ENCODE measurements around the gene SHMT2. TPM values are rescaled to one million over a fixed set of nuclear protein-coding genes. Genes with fewer than 3 reads are reported as not detected.

SHMT2 gene
- total and polyA plus RNA-seq, 8 donors, result 20.0 to 183 (median 55.5) TPM

- H3K4me1 ChIP-seq, result peaks cover 0 to 15% (median 8%) of the 10 kb centered on the region in 3 donors
- WGBS, 2 donors, result 3% methylated on average over 54 to 63 of the region's 63 CpGs
- no peaks in the 10 kb centered on the region for H3K36me3 ChIP-seq
- no peak for FAIRE-seq
- no peak overlapping the region for H3K27ac ChIP-seq
- TF ChIP-seq, protein P1, sequence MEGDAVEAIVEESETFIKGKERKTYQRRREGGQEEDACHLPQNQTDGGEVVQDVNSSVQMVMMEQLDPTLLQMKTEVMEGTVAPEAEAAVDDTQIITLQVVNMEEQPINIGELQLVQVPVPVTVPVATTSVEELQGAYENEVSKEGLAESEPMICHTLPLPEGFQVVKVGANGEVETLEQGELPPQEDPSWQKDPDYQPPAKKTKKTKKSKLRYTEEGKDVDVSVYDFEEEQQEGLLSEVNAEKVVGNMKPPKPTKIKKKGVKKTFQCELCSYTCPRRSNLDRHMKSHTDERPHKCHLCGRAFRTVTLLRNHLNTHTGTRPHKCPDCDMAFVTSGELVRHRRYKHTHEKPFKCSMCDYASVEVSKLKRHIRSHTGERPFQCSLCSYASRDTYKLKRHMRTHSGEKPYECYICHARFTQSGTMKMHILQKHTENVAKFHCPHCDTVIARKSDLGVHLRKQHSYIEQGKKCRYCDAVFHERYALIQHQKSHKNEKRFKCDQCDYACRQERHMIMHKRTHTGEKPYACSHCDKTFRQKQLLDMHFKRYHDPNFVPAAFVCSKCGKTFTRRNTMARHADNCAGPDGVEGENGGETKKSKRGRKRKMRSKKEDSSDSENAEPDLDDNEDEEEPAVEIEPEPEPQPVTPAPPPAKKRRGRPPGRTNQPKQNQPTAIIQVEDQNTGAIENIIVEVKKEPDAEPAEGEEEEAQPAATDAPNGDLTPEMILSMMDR (IDR thresholded peaks at IDR 0.05), result no peak
- DNase-seq, result no peak
- H3K27me3 ChIP-seq, result peaks cover 0 to 6% (median 0%) of the 10 kb centered on the region in 4 donors
- peak overlapping the region in 2 of 4 donors; percentile 47 to 59 for H3K4me3 ChIP-seq
- intact Hi-C loops (cut with DNase I), result loop anchor here in 1 of 3 donors (10.0 kb wide), 1 partner anchor 238 kb away; the partner anchor contains the start of genes GLI1 and INHBE
- H3K9me3 ChIP-seq, result no peaks in the 10 kb centered on the region
- no peak for ATAC-seq
Measured at GRCh38 chr12:57216921-57217879, 12.3 kb upstream of the SHMT2 start.

DNA sequence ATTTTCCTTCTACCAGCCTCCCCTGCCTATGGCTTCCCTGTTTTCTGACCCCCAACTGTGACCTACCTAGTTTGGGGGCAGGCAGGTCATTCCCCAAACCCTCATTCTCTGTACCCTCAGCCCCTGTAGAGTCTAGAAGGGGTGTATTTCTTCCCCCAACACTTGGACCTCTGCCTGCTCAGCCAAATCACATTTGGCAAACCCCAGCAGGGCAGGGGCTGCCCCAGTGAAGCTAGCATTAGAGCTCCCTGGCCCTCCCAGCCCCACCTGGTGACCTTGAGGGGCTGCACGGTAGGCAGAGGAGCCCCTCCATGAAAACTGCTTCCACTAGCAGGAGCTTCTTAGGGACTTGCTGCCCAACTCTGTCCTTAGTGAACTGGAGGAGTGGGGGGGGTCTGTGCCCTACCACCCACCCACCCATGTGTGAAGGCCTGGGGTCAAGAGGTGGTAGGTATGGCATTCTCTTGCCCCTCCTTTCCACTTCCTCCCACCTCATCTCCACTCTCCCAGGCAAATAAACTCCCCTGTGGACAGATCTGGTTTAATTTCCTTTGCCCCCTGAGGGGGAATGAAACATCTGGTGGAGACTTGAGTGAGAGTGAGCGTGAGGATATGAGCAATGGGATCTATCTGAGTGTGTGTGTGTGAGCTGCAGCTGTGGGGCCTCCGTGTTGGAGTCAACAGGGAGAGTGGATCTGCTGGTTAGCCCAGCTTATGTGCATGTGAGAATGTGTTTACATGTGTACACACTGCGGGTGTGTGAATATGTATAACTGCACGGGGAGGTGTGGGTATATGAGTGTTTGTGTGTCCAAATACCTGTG is 11.3 kb upstream of the SHMT2 start:
- FAIRE-seq (no peak), DNase-seq (no peak), ATAC-seq (no peak)
- Histone ChIP-seq H3K36me3 (no peaks in the 10 kb centered on the region), H3K4me1 (peaks cover 0 to 15% (median 8%) of the 10 kb centered on the region in 3 donors), H3K4me3 (no peak overlapping the region), H3K27ac (no peak overlapping the region), H3K27me3 (peaks cover 0 to 6% (median 0%) of the 10 kb centered on the region in 4 donors), H3K9me3 (no peaks in the 10 kb centered on the region)
- intact Hi-C loops (cut with DNase I), result loop anchor here in 1 of 3 donors (10.0 kb wide), 1 partner anchor 237 kb away; the partner anchor contains the start of genes GLI1 and INHBE
- 68 to 69% methylated on average over 5 of the region's 5 CpGs for WGBS, 2 donors
- TF ChIP-seq, protein P1 (IDR thresholded peaks at IDR 0.05), result no peak

- intact Hi-C loops (cut with DNase I), result loop anchor here in 1 of 3 donors (10.0 kb wide), 1 partner anchor 235 kb away; the partner anchor contains the start of genes GLI1 and INHBE
- H3K4me3 ChIP-seq, result no peak overlapping the region
- ATAC-seq (no peak), FAIRE-seq (no peak), DNase-seq (no peak)
- TF ChIP-seq, protein P1 (IDR thresholded peaks at IDR 0.05), result no peak
- H3K27ac ChIP-seq, result no peak overlapping the region
- H3K4me1 ChIP-seq, result peaks cover 0 to 9% (median 8%) of the 10 kb centered on the region in 3 donors
- no peaks in the 10 kb centered on the region for H3K36me3 ChIP-seq
- peaks cover 0 to 6% (median 0%) of the 10 kb centered on the region in 4 donors for H3K27me3 ChIP-seq
- no peaks in the 10 kb centered on the region for H3K9me3 ChIP-seq
- 70 to 77% methylated on average over 14 of the region's 14 CpGs for WGBS, 2 donors
Measured at GRCh38 chr12:57219205-57219992, 10.1 kb upstream of the SHMT2 start.

GRCh38 chr12:57219993-57220754 is 9.3 kb upstream of the SHMT2 start:
- intact Hi-C loops (cut with DNase I), result loop anchor here in 1 of 3 donors (10.0 kb wide), 1 partner anchor 235 kb away; the partner anchor contains the start of genes GLI1 and INHBE
- H3K27ac ChIP-seq, result no peak overlapping the region
- DNase-seq, result no peak
- TF ChIP-seq, protein P1 (IDR thresholded peaks at IDR 0.05), result no peak
- H3K27me3 ChIP-seq, result peaks cover 0 to 6% (median 0%) of the 10 kb centered on the region in 4 donors
- WGBS, 2 donors, result 16% methylated on average over 34 to 38 of the region's 38 CpGs
- H3K9me3 ChIP-seq, result no peaks in the 10 kb centered on the region
- no peak for FAIRE-seq
- no peaks in the 10 kb centered on the region for H3K36me3 ChIP-seq
- no peak for ATAC-seq
- no peak overlapping the region for H3K4me3 ChIP-seq
- peaks cover 0 to 9% (median 8%) of the 10 kb centered on the region in 3 donors for H3K4me1 ChIP-seq
